GM19467 (cell line): Measurements from ENCODE around the gene BMP8B.

Experiments
- ATAC-seq: cut with Tn5 transposase; IDR thresholded peaks from one replicate; pipeline ENCODE4 v1.9.1; 2021; ENCODE audit warnings: mild to moderate bottlenecking, moderate library complexity; ENCODE audit not compliant: unreplicated experiment

Gene BMP8B

DNA sequence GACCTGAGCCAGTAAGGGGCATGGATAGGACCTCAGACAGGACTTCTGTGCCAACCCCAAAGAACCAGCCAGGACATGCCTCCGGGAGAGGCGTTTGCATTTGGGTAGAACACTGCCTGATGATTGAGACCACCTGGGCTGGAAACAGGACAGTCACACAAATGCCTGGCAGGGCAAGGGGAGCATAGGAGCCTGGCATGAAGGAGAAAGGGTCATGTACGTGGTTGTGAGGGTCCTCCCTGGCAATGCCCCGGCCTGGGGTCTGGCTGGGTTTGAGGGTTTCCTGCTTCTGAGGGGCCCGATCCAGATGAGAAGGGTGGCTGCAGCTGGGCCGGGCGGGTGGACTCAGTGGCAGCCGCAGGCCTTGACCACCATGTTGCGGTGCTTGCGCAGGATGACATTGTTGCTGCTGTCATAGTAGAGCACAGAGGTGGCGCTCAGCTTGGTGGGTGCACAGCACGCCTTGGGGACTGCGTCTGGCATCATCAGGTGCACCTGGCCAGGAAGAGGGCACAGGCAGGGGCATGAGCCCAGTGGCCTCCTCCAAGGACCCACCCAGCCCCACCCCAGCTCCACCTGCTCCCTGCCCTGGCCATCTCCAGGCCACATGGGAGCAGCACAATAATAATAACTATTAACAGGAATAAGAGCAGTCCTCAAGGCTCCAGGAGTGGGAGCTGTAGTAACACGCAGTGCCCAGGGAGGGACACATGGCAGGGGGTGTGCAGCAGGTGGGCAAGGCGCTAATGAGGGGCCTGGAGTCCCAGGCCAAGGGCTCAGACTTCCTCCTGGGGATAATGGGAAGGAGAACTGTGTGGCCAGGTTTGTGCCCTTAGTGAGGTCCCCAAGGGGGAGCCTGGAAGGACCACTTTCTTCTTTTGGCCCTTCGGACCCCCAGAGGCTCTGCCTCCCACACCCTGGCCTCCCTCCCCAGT lies 28.3 kb downstream of the BMP8B start:
- no peak for ATAC-seq

DNA sequence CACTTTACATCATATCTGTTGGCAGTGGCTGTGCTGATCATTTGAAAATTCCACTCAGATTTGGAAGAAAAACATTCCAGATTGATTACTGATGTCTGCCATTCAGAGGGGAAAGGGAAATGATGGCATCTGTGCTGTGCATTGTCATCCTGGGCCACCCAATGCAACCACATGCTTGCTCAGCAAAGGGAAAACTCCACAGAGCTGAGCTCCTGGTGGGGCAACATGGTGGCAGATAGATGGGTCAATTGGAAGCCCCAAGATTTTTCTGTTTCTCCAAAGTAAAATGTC lies 29.3 kb downstream of the BMP8B start:
- ATAC-seq, result no peak

GRCh38 chr1:39758556-39759435 lies 29.9 kb downstream of the BMP8B start:
- ATAC-seq, result no peak

DNA sequence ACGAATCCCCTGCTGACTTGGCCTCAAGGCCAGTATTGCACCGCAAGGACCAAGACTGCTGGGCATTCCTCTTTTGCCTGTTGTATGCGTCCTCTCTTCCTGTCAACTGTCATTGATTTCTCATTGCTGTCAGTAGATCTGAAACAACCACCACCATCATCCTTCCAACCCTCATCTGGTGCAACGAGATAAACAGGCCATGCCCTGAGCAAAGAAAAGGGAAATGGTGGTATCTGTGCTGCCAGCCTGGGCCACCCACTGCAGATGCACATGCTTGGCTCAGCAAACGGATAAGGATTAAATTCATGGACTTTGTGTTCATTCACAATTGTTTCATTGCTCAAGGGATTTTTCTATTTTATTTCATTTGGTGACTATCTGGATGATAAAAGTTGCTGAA lies 31.2 kb downstream of the BMP8B start:
- ATAC-seq, result no peak

DNA sequence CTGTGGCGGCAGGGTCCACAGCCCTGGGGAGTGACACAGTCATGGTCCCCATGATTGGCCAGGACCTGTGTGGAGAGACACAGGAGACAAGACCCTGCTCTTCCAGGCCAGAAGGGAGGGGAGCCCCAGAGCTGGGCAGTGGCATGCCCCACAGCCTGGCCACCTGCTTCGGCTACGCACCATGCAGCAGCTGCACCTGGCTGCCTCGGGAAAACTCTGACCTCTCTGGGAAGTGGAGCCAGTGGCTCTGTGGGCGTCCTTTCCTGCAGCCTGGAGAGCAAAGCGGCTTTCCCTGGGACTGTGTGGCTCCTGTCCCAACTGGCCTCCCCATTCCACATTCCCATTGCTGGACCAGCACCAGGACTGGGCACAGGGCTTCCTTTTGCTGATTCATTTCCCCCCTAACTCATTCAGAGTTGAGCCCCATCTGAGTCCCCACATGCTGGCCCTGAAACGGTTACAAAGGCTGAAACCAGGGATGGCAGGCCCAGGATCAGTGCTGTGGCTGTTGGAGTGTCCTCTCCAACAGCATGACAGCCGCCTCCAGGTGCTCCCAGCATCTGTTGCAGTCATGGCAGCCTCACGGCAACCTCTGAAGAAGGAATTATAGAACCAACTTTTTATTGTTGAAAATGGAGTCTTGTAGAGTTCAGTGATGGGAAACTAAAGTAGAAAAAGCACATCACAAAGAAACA lies 32.6 kb downstream of the BMP8B start:
- no peak for ATAC-seq

GRCh38 chr1:39754906-39755504 lies 33.7 kb downstream of the BMP8B start:
- no peak for ATAC-seq

GRCh38 chr1:39754026-39754570 lies 34.6 kb downstream of the BMP8B start:
- no peak for ATAC-seq

DNA sequence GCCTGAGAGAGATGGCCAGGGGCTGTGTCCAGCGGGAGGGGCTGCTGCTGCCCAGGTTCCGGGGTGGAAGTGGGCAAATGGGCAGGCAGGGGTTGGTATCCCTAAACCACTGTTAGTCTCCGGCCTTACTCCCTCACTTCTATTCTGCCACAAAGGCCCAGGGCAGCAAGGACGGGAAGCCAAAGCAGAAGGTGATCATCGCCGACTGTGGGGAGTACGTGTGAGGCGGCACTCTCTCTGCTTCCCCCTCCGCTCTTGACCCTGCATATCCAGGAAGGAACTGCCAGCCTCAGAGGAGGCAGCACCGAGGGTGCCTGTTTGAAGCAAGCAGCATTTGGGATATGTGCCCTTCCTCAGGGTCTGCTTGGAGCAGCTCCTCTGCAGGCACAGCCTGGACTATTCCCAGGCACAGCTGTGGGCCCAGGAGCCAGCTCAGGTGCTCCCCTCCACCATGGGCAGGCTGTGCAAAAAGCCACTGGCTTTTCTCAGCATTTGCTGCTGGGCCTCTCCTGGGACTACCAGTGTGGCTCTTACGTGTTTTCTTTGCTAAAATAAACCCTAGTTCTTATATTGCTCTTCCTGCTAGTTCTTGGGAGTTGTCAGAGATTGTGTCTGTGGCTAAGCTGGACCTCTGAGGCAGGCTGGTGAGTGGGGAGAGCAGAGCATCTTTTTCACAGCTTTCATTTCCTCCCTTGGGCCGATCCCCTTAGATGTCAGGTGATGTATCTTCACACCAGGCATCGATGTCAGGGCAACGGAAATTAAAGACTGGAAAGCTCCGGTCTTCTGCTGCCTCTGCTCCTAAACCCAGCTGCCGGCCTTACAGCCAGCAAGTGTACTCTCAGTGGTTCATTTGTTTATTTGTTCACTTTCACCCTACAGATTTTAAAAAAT lies 35.3 kb downstream of the BMP8B start:
- no peak for ATAC-seq

GRCh38 chr1:39752703-39753102 lies 36.0 kb downstream of the BMP8B start:
- no peak for ATAC-seq

DNA sequence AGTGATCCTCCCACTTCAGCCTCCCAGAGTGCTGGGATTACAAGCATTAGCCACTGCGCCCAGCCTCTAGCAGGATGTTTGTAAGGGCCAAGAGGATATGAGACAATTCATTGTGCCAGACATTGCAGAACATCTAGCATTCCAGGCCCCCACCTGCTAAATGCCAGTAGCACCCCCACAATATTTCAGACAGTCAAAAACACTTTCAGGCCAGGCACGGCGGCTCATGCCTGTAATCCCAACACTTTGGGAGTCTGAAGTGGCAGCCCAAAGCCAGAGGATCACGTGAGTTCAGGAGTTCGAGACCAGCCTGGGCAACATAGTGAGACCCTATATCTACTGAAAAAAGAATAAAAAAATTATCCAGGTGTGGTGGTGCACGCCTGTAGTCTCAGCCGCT lies 37.1 kb downstream of the BMP8B start:
- no peak for ATAC-seq

GRCh38 chr1:39745016-39745670 lies 43.5 kb downstream of the BMP8B start:
- no peak for ATAC-seq

DNA sequence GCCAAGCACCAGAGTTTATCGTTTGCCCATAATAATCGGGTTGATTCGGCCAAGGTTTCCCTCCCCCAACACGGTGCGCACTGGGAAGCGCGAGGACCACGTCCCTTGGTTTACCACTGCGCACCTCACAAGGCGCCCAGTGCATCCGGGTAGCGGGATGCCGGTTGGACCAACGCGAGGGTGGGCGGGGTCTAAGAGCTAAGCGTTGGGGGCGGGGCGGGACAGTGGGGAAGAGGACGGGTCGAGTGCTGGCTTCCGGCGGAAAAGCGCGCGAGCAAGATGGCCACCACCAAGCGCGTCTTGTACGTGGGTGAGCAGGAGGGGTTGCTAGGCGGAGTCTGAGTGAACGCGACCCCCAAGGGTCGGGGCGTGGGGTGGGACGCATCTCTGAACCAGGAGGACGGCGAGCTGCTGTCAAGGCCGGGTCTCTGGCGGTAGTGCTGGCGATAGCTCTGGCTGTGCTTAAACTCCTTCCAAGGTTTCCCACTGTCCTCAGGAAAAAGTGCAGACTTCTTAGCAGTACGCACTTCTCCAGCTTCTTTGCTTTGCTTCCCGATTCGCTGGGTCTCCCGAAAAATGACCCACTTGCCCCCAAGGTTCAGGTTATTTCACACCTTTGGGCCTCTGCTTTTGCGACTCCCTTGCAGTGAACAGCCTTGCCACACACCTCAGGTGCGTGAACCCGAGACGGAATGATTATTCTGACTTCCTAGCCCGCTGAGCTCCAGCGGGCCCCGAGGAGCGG lies 49.9 kb downstream of the BMP8B start, which contains the start of gene PPIE:
TSS of gene PPIE (plus strand) at position 261 of the 745 bp plus-strand sequence. CDS start at position 280, 19 bp downstream.
- peak; percentile 82 for ATAC-seq

DNA sequence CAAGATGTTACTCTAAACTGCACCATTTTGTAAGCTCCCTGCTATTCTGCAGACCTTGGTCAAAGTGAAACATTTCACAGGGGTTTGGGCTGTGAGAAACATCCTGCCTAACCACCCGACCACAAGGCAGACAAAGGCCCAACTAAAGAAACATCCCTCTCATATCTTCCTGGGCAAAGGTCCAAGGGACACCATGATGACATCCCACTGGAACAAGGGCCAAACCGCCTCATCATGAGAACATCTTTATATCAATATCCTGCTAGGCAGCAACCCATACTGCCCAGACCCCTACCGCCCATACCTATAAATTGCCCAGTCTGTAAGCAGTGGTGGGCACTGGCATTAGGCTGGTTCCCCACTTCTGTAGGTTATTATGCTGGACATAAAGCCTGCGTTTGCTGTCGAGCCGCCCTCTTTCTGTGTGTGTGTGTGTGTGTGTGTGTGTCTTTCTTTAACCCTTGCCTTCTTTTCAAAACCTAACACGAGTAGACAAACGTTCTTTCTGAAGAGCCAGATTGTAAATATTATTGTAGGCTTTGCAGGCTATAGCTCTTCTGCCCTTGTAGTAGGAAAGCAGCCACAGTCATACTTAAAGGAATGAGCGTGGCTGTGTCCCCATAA lies 51.0 kb downstream of the BMP8B start:
- no peak for ATAC-seq

- no peak for ATAC-seq
Measured at GRCh38 chr1:39735731-39736130, 52.9 kb downstream of the BMP8B start.

DNA sequence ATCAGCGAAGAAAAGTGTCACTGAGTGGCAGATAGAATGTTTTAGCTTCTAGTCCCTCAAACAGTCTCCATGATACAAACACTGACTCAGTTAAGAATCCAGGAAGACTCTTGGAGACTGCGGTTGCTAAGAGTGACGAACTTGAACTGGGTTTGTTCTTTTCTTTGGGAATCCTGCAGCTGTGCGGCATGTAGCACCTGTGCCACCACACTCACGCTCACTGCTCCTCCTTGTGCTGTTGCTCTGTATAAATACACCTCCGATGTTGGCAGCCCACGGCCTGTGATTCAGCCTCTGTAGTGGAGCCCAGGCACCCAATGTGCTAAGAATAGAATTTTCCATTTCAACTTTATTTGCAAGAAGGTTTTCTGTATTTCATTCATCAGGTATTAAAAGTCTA lies 55.5 kb downstream of the BMP8B start:
- no peak for ATAC-seq

- no peak for ATAC-seq
Measured at GRCh38 chr1:39732730-39733129, 55.9 kb downstream of the BMP8B start.

DNA sequence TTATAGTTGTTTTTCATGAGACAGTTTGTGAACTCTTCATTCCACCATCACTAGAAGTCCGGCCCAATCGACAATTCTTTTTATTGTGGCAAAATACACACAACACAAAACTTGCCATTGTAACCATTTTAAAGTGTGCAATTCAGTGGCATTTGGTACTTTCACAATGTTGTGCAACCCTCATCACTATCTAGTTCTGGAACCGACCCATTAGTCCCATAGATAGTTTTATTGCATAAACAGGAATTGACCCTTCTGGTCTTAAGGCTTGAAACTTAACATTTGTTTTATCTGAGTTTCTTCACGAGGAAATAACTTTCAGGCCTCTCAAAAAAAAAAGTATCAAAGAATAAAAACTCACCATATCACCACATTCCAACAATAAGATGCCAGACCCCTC lies 58.8 kb downstream of the BMP8B start:
- no peak for ATAC-seq

DNA sequence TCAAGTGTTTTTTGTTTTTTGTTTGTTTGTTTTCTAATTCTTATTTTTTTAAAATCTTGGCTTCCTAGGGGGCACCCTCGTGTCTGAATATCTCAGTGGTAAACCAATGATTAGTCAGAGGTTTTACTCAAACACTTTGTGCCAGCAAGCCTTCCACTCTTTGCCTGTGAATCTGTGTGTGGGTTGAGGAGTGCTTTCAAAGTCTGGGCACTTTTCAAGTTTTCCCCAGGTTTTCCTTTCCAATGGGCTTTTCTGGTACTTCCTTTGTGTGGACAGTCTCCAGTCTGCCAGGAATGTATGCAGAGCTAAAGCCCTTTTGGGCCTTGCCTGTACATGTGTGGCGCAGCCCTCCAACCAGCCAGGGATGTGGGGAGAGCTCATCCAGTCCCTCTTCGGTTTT lies 59.6 kb downstream of the BMP8B start:
- ATAC-seq, result no peak
